Immature natural killer cell (primary cell): Measurements from ENCODE around the gene TNRC6C. TPM values are rescaled to one million over a fixed set of nuclear protein-coding genes. Genes with fewer than 3 reads are reported as not detected.

Experiments used
- DNase-seq, 3 donors: peaks; one replicate each; pipeline ENCODE4 v3.0.0; 2022; ENCODE audit warnings: mixed read lengths in 1 of 3
- H3K27ac Mint-ChIP-seq, 6 donors: one replicate each; pipeline ENCODE4 v1.8.0; 2020; ENCODE audit warnings: mixed read lengths in 6 of 6, mild to moderate bottlenecking in 5 of 6, inconsistent platforms in 4 of 6, moderate library complexity in 3 of 6
- H3K27me3 Mint-ChIP-seq, 3 donors: one replicate each; pipeline ENCODE4 v1.8.0; 2020 to 2021; ENCODE audit warnings: low read depth in 3 of 3, mild to moderate bottlenecking in 3 of 3, mixed read lengths in 3 of 3, moderate library complexity in 3 of 3, inconsistent platforms in 1 of 3
- H3K36me3 Mint-ChIP-seq, 3 donors: one replicate each; pipeline ENCODE4 v1.8.0; 2020; ENCODE audit warnings: mixed read lengths in 3 of 3, inconsistent platforms in 2 of 3, mild to moderate bottlenecking in 2 of 3
- H3K4me1 Mint-ChIP-seq, 2 donors: one replicate each; pipeline ENCODE4 v1.8.0; 2020; ENCODE audit warnings: inconsistent platforms in 2 of 2, mild to moderate bottlenecking in 2 of 2, mixed read lengths in 2 of 2, moderate library complexity in 1 of 2
- H3K4me3 Mint-ChIP-seq, 5 donors: one replicate each; pipeline ENCODE4 v1.8.0; 2020; ENCODE audit warnings: mild to moderate bottlenecking in 5 of 5, mixed read lengths in 5 of 5, inconsistent platforms in 3 of 5, moderate library complexity in 3 of 5
- H3K9me3 Mint-ChIP-seq, 6 donors: one replicate each; pipeline ENCODE4 v1.8.0; 2020; ENCODE audit warnings: mild to moderate bottlenecking in 6 of 6, mixed read lengths in 6 of 6, inconsistent platforms in 4 of 6, moderate library complexity in 3 of 6
- polyA plus RNA-seq, 3 donors: library from polyadenylated mRNA; unstranded; fragments of 300-500 nt; fragmentation: Illumina TruSeq; gene quantifications; one replicate each; pipeline ENCODE4 v1.2.3, GENCODE V29; 2021

The TNRC6C gene
- 1 to 10 TPM in 2 of 3 donors, under 1 TPM in 1; 0.71 to 5.5 (median 4.8) TPM for polyA plus RNA-seq

GRCh38 chr17:77957857-77958715 is at the start of gene TNRC6C:
TNRC6C (plus strand) TSS chr17:77958703; CDS start chr17:78004207, 45,504 bp downstream.
- peak; percentile 99 to 100 (median 100) for DNase-seq
- Mint-ChIP-seq H3K27ac (peak within 1 kb of the TSS; percentile 86 to 96 (median 90)), H3K27me3 (peaks cover 9 to 24% (median 16%) of the 10 kb centered on the region in 3 donors), H3K4me3 (peak within 1 kb of the TSS; percentile 89 to 98 (median 94)), H3K9me3 (no peaks in the 10 kb centered on the region), H3K36me3 (no peaks in the 10 kb centered on the region), H3K4me1 (peaks cover 45 to 53% of the 10 kb centered on the region in 2 donors)

GRCh38 chr17:77909236-77909635 is 49.3 kb upstream of the TNRC6C start:
- no peaks in the 10 kb centered on the region for H3K9me3 Mint-ChIP-seq
- no peaks in the 10 kb centered on the region for H3K36me3 Mint-ChIP-seq
- H3K4me1 Mint-ChIP-seq, result no peaks in the 10 kb centered on the region
- no peak for DNase-seq
- H3K27me3 Mint-ChIP-seq, result peaks cover 5 to 21% (median 7%) of the 10 kb centered on the region in 3 donors
- H3K4me3 Mint-ChIP-seq, result no peak overlapping the region
- H3K27ac Mint-ChIP-seq, result no peak overlapping the region

- H3K4me1 Mint-ChIP-seq, result no peaks in the 10 kb centered on the region
- H3K4me3 Mint-ChIP-seq, result no peak overlapping the region
- peaks cover 5 to 22% (median 7%) of the 10 kb centered on the region in 3 donors for H3K27me3 Mint-ChIP-seq
- no peaks in the 10 kb centered on the region for H3K9me3 Mint-ChIP-seq
- no peak overlapping the region for H3K27ac Mint-ChIP-seq
- no peaks in the 10 kb centered on the region for H3K36me3 Mint-ChIP-seq
- no peak for DNase-seq
Measured at GRCh38 chr17:77909816-77910215, 48.7 kb upstream of the TNRC6C start.

GRCh38 chr17:77914385-77915254 is 43.9 kb upstream of the TNRC6C start:
- Mint-ChIP-seq H3K27me3 (peaks cover 18 to 36% (median 20%) of the 10 kb centered on the region in 3 donors), H3K4me1 (peaks cover 13 to 15% of the 10 kb centered on the region in 2 donors), H3K4me3 (no peak overlapping the region), H3K36me3 (no peaks in the 10 kb centered on the region), H3K9me3 (no peaks in the 10 kb centered on the region), H3K27ac (peak overlapping the region in 1 of 6 donors; percentile 52)
- no peak for DNase-seq

- H3K27me3 Mint-ChIP-seq, result peaks cover 18 to 30% (median 18%) of the 10 kb centered on the region in 3 donors
- peaks cover 13 to 15% of the 10 kb centered on the region in 2 donors for H3K4me1 Mint-ChIP-seq
- H3K27ac Mint-ChIP-seq, result no peak overlapping the region
- no peaks in the 10 kb centered on the region for H3K9me3 Mint-ChIP-seq
- H3K36me3 Mint-ChIP-seq, result no peaks in the 10 kb centered on the region
- DNase-seq, result no peak
- no peak overlapping the region for H3K4me3 Mint-ChIP-seq
Measured at GRCh38 chr17:77915594-77916021, 42.9 kb upstream of the TNRC6C start.

GRCh38 chr17:77916264-77916663 is 42.2 kb upstream of the TNRC6C start:
- H3K27me3 Mint-ChIP-seq, result peaks cover 16 to 30% (median 18%) of the 10 kb centered on the region in 3 donors
- peaks cover 13 to 15% of the 10 kb centered on the region in 2 donors for H3K4me1 Mint-ChIP-seq
- H3K9me3 Mint-ChIP-seq, result no peaks in the 10 kb centered on the region
- H3K27ac Mint-ChIP-seq, result no peak overlapping the region
- no peaks in the 10 kb centered on the region for H3K36me3 Mint-ChIP-seq
- H3K4me3 Mint-ChIP-seq, result peak overlapping the region in 3 of 5 donors; percentile 42 to 62 (median 47)
- DNase-seq, result no peak

GRCh38 chr17:77916703-77917481 is 41.6 kb upstream of the TNRC6C start:
- Mint-ChIP-seq H3K27ac (peak overlapping the region in 1 of 6 donors; percentile 45), H3K4me1 (peaks cover 13 to 15% of the 10 kb centered on the region in 2 donors), H3K36me3 (no peaks in the 10 kb centered on the region), H3K4me3 (peak overlapping the region; percentile 40 to 69 (median 47)), H3K27me3 (peaks cover 14 to 27% (median 18%) of the 10 kb centered on the region in 3 donors), H3K9me3 (no peaks in the 10 kb centered on the region)
- peak; percentile 9 to 18 (median 15) for DNase-seq

- no peak for DNase-seq
- Mint-ChIP-seq H3K4me1 (peaks cover 13 to 15% of the 10 kb centered on the region in 2 donors), H3K4me3 (peak overlapping the region in 1 of 5 donors; percentile 28), H3K27me3 (peaks cover 14 to 19% (median 17%) of the 10 kb centered on the region in 3 donors), H3K9me3 (peaks cover 0 to 2% (median 0%) of the 10 kb centered on the region in 6 donors), H3K36me3 (no peaks in the 10 kb centered on the region), H3K27ac (peak overlapping the region in 1 of 6 donors; percentile 13)
Measured at GRCh38 chr17:77919276-77919675, 39.2 kb upstream of the TNRC6C start.

- H3K4me1 Mint-ChIP-seq, result peaks cover 0 to under 1% of the 10 kb centered on the region in 2 donors
- peaks cover 0 to 2% (median 0%) of the 10 kb centered on the region in 6 donors for H3K9me3 Mint-ChIP-seq
- H3K27ac Mint-ChIP-seq, result no peak overlapping the region
- H3K27me3 Mint-ChIP-seq, result peaks cover 3 to 7% (median 7%) of the 10 kb centered on the region in 3 donors
- H3K4me3 Mint-ChIP-seq, result no peak overlapping the region
- DNase-seq, result no peak
- H3K36me3 Mint-ChIP-seq, result no peaks in the 10 kb centered on the region
Measured at GRCh38 chr17:77923135-77923534, 35.4 kb upstream of the TNRC6C start.

GRCh38 chr17:77923776-77924513 is 34.6 kb upstream of the TNRC6C start:
- Mint-ChIP-seq H3K27me3 (peaks cover 4% of the 10 kb centered on the region in 3 donors), H3K27ac (no peak overlapping the region), H3K4me1 (peaks cover 0 to 1% of the 10 kb centered on the region in 2 donors), H3K4me3 (no peak overlapping the region), H3K9me3 (peaks cover 0 to 2% (median 0%) of the 10 kb centered on the region in 6 donors), H3K36me3 (no peaks in the 10 kb centered on the region)
- no peak for DNase-seq

GRCh38 chr17:77924757-77925336 is 33.7 kb upstream of the TNRC6C start:
- H3K27ac Mint-ChIP-seq, result no peak overlapping the region
- peaks cover 0 to 2% (median 0%) of the 10 kb centered on the region in 6 donors for H3K9me3 Mint-ChIP-seq
- peaks cover 0 to 6% of the 10 kb centered on the region in 2 donors for H3K4me1 Mint-ChIP-seq
- H3K4me3 Mint-ChIP-seq, result no peak overlapping the region
- H3K27me3 Mint-ChIP-seq, result peaks cover 2 to 3% (median 2%) of the 10 kb centered on the region in 3 donors
- DNase-seq, result no peak
- H3K36me3 Mint-ChIP-seq, result no peaks in the 10 kb centered on the region
